RWPE1 (cell line): ENCODE data around the gene CDCP1.
"Not testable (repeated sequence)": the region's sequence is repeated elsewhere in the genome, so short reads cannot be mapped to it uniquely, and the experiment has no call there.

ENCODE experiments used
- CTCF ChIA-PET: fragments of 350-600 bp; sonication (Branson Sonifier 250); formaldehyde crosslinking; extraction: SDS; loops from one replicate; lab custom pipeline; 2021; lab: Yijun Ruan, JAX
- POLR2A ChIA-PET: fragments of 400-600 bp; formaldehyde crosslinking; extraction: SDS; loops from one replicate; lab custom pipeline; 2020; ENCODE audit warnings: antibody characterized with exemption; ENCODE audit not compliant: low non-redundant PET; lab: Yijun Ruan, JAX
- DNase-seq: peaks from one replicate; pipeline ENCODE4 v3.0.0; 2012; ENCODE audit warnings: low spot score
- H3K27ac ChIP-seq: fragments of 450-650 bp; 2 replicates; pipeline ENCODE4 v1.5.1; 2017
- TF ChIP-seq, protein P1 (sequence below): fragments of 450-650 bp; conservative IDR thresholded peaks from 2 replicates; pipeline ENCODE4 v1.5.1; 2017; ENCODE audit warnings: low read depth, mild to moderate bottlenecking

Gene CDCP1

DNA sequence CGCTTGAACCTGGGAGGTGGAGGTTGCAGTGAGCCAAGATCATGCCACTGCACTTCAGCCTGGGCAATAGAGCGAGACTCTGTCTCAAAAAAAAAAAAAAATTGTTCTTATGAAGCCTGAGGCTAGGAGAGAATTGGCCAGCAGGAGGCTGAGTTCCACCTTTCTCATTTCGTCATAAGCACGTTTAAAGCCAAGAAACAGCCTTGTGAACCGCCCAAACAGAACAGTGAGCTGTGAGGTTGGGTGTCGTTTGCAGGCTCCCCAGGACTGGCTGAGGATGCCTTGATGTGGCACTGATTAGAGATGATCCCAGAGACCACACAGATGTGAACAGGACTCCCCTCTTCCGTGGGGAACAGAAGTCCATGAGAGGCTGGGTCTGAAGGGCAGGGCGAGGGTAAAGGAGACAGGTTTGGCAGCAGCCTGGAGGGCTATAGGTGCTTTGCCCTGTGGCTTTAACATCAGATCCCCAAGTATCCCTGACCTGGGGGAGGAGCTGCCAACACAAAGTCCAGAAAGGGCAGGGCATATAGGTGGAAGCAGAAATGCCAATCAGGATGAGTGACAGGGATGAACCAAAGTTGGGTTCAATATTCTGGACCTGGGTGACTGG, 67.2 kb downstream of the CDCP1 start:
- DNase-seq: no peak
- POLR2A ChIA-PET: no interaction called here
- H3K27ac ChIP-seq: no peak overlapping the region; the same call in 1 of the 2 replicates
- TF ChIP-seq, protein P1, sequence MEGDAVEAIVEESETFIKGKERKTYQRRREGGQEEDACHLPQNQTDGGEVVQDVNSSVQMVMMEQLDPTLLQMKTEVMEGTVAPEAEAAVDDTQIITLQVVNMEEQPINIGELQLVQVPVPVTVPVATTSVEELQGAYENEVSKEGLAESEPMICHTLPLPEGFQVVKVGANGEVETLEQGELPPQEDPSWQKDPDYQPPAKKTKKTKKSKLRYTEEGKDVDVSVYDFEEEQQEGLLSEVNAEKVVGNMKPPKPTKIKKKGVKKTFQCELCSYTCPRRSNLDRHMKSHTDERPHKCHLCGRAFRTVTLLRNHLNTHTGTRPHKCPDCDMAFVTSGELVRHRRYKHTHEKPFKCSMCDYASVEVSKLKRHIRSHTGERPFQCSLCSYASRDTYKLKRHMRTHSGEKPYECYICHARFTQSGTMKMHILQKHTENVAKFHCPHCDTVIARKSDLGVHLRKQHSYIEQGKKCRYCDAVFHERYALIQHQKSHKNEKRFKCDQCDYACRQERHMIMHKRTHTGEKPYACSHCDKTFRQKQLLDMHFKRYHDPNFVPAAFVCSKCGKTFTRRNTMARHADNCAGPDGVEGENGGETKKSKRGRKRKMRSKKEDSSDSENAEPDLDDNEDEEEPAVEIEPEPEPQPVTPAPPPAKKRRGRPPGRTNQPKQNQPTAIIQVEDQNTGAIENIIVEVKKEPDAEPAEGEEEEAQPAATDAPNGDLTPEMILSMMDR: no peak
- CTCF ChIA-PET: interaction anchor here (0.7 kb wide), 1 partner anchor 64 kb away, joined by 4 read pairs; no protein-coding TSS in a partner anchor

DNA sequence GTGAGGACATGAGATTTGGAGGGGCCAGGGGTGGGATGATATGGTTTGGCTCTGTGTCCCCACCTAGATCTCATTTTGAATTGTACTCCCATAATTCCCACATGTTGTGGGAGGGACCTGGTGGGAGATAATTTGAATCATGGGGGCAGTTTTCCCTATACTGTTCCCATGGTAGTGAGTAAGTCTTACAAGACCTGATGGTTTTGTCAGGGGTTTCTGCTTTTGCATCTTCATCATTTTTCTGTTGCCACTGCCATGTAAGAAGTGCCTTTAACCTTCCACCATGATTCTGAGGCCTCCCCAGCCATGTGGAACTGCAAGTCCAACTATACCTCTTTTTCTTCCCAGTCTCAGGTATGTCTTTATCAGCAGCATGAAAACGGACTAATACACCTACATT, 67.9 kb downstream of the CDCP1 start:
- POLR2A ChIA-PET, CTCF ChIA-PET: not testable (repeated sequence)

GRCh38 chr3:45075821-45076625, 70.2 kb downstream of the CDCP1 start:
- H3K27ac ChIP-seq: no peak overlapping the region
- ChIA-PET POLR2A (no interaction called here), CTCF (interaction anchor here (0.7 kb wide), 1 partner anchor 94 kb away, joined by 3 read pairs; no protein-coding TSS in a partner anchor)
- DNase-seq: no peak
- TF ChIP-seq, protein P1: no peak

More for the DNA sequence above, 67.9 kb downstream of the CDCP1 start:
- not testable (repeated sequence) for DNase-seq, H3K27ac ChIP-seq

GRCh38 chr3:45071075-45071474, 75.1 kb downstream of the CDCP1 start:
- no peak overlapping the region for H3K27ac ChIP-seq
- TF ChIP-seq, protein P1: no peak
- DNase-seq: no peak
- CTCF ChIA-PET: interaction anchor here (0.6 kb wide), 1 partner anchor 371 kb away, joined by 4 read pairs; no protein-coding TSS in a partner anchor
- POLR2A ChIA-PET: no interaction called here

- DNase-seq: no peak
- ChIA-PET CTCF (no interaction called here), POLR2A (no interaction called here)
- TF ChIP-seq, protein P1: no peak
- no peak overlapping the region for H3K27ac ChIP-seq
Measured at GRCh38 chr3:45067941-45068340, 78.2 kb downstream of the CDCP1 start.

- CTCF ChIA-PET: interaction anchor here (0.6 kb wide), 2 partner anchors 12 to 314 kb away, joined by 3 read pairs; no protein-coding TSS in a partner anchor
- H3K27ac ChIP-seq: no peak overlapping the region
Measured at GRCh38 chr3:45067486-45067885, 78.7 kb downstream of the CDCP1 start.

More at GRCh38 chr3:45067486-45067885, 78.7 kb downstream of the CDCP1 start:
- POLR2A ChIA-PET: no interaction called here
- no peak for DNase-seq
- TF ChIP-seq, protein P1: no peak
